ENCODE data around the gene IGSF22.
"Not testable (repeated sequence)": the region's sequence is repeated elsewhere in the genome, so short reads cannot be mapped to it uniquely, and the experiment has no call there.

Gene IGSF22

DNA sequence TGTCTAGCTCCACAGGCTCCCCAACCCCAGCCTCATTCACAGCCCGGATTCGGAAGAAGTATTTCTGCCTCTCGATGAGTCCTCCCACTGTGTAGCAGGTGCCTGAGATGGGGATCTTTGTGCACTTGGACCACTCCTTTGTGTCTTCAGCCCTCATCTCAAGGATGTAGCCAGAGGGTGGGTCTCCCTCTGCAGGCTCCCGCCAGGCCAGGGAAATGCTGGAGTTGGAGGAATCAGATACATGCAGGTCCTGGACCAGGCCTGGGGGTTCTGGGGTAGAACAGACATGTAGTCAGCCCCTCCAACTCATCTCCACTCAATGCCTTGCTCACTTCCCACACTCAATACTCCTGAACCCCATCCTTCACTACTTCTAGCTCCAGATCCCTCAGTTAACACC is 16.6 kb downstream of the IGSF22 start:
- no peak for DNase-seq

DNA sequence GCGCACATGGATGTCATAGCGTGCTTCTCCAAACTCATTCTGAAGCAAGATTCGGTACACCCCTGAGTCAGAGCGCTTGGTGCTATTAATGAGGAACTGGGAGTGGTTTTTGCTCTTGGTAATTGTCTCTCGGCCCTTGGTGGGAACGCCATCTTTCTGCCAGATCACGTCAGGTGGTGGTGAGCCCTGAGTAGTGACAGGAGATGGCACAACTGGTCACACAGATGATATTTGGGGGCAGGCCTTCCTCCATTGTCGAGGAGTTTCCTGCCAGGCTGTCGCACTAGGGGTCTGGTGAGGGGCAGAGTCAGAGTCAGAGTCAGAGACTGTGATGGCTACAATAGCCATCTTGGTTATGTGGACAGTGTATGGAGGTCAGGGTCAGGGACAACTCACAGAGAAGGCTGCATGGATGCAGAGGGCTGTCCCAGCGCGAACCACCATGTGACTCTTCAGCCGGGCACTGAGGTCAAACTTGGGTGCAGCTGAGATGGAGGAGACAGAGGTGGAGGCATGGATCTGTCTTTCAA is 18.1 kb downstream of the IGSF22 start:
- DNase-seq, result no peak

DNA sequence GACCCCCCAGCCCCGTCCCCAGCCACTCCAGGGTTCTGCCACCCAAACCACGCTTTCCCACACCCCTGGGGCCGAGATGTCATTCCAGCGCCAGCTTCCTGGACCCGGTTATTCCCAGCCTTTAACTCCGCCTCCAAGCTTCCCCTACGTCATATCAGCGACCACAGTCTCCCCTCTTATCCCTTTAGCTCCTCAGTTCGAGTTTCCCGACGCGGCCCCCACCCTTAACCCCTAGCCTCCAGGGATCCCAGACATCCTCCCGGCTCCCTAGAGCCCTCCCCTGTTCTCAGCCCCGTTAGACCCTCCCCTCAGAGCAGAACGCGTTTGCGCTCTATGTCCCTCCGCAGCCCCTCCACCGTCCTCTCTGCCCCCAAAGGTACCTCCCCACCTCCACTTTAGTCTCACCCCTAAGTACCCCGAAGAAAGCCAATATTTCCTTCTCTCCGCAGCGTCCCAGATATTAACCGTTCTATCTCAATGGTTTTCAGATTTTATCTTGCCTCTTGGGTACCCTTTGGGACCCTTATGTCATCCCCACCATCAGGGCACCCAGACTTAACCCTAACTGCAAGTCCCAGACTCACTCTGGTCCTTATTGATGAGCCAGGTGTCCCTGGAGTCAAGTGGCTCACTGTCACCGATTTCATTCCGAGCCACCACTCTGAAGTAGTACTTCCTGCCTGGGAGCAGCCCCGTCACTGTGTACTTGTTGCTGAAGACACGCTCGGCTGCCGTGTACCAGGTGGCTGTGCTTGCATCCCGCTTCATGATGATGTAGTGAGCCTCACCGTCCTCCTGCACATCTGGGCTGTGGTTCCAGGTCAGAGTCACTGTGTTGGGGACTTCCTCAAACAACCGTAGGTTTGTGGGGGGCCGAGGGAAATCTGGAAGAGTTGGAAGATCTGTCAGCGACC is 19.4 kb downstream of the IGSF22 start:
- peak; percentile 79 for DNase-seq

DNA sequence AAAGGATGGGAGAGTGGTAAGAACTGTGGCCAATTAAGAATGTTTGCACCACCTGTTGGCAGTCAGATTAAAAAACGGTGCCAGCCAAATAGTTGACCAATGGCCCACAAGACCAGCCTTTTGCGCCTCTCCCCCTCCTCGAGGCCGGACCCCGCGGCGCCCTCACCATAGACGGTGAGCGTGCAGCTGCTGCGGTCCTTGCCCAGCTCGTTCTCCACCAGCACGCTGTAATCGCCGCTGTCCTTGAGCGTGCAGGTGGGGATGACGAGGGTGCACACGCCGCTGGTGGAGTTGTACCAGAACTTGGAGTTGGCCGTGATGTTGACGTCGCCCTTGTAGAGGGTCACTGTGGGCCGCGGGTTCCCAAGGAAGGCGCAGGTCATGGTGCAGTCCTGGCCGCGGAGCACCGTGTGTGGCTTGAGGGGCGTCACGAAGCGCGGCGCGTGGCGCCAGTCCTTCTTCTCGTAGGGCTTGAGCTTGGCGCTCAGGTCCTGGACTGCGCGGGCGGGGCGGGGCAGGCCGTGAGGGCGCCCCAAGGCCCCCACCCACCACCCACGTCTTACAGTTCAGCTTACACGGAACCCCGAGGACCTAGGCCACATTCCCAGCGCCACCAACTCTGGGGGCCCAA is 20.2 kb downstream of the IGSF22 start:
- peak; percentile 64 for DNase-seq

DNA sequence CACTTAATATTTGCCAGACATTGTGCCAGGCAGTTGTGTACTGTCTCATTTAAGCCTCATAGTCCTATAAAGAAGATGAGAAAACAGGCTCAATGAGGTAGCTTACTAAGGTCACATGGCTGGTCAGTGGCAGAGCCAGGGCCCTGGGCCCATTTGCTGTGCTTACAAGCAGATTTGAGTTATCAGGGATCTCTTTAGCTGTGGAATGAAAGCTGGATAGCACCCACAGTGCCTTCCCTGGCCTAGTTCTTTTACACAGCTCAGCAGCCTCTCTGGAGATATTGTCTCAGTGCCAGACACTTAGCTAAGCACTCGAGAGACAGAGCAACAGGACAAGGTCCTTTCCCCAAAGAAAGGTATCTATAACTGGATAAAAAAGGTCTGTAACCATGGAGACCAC is 21.3 kb downstream of the IGSF22 start:
- no peak for DNase-seq

DNA sequence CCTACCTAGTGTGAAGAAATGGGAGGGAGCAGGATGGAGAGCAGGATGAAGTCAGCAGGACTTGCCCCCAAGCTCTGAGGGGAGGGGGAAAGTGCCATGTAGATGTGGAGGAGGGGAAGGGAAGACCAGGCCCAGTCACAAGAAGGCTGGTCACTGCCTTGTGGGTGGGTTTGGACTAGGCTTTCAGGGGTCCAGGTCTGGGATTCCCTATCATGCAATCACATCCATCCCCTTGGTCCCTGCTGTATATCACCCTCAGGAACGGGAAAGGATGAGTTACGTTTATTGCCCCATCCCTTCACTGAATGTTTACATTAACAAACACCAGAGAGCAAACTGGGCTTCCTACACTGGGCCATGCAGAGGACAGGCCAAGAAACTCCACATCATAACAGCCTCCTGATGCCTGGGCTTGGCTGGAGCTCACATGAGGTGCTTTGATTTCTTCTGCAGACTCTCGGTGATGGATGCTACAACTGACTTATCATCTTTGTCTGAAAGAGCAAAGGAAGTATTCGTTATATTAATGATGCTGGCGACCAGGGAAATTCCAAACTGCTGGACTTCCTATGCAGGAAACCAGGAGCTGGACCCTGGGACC is 21.8 kb downstream of the IGSF22 start:
- no peak for DNase-seq

DNA sequence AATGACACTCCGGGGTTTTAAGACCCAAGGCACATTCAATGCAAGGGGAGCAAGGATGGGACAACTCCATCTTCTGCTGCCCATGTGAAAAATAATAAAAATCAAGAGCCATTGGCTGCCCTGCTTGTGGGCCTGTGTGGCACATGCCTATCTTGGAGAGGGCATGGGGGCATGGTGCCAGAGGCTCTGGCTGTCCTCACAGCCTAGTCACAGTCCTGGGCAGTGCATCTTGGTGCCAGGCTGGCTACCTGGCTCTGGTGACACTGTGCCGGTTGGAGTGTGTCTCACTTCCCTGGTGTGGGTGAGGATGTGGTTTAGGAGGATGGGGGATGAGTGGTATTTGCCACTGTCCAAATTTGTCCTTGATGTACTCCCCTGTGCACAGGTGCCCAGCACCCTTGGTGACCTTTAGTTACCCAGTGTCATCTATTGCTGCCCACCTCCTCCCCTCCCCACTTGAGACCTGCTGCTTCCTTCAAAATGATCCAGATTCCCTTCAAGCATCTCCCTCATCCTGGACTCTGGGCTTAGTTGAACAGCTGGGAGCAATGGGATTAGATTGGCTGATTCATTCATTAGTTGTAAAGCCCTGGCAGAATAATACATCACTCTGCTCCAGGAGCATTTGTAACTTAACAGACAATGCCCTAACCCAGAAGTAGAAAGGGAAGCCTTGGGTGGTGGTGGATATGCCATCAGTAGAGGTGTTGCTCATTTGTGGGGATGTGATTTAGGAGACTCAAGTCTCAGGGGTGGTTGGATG is 22.8 kb downstream of the IGSF22 start:
- DNase-seq, result no peak

DNA sequence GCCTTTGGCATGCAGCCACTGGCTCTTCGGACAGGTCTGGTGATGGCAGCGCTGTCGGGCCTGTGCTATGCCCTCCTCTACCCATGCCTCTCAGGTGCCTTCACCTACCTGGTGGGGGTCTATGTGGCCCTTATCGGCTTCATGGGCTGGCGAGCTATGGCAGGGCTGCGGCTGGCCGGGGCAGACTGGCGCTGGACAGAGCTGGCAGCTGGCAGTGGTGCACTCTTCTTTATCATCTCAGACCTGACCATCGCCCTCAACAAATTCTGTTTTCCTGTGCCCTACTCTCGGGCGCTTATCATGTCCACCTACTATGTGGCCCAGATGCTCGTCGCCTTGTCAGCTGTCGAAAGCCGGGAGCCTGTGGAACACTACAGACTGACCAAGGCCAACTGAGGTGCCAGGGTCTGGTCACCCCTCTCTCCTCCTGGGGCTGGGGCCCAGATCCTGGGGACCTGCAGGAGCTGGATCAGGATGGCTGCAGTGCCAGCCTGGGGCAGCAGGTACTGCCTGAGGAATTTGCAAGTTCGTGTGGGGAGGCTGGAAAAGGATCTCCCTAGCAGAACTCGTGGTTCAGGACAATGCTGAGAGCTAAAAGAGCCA is 24.3 kb downstream of the IGSF22 start:
- DNase-seq, result no peak

DNA sequence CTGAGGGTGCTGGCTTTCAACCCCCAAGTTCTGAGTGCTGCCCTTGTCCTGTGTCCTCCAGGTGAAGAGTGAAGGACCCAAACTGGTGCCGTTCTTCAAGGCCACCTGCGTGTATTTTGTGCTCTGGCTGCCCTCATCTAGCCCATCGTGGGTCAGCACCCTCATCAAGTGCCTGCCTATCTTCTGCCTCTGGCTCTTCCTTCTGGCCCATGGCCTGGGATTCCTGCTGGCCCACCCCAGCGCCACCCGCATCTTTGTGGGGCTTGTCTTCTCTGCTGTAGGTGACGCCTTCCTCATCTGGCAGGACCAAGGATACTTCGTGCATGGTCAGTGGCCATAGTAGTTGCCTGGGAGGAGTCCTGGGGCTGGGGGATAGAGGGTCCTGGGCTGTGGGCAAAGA is 25.1 kb downstream of the IGSF22 start:
- no peak for DNase-seq

DNA sequence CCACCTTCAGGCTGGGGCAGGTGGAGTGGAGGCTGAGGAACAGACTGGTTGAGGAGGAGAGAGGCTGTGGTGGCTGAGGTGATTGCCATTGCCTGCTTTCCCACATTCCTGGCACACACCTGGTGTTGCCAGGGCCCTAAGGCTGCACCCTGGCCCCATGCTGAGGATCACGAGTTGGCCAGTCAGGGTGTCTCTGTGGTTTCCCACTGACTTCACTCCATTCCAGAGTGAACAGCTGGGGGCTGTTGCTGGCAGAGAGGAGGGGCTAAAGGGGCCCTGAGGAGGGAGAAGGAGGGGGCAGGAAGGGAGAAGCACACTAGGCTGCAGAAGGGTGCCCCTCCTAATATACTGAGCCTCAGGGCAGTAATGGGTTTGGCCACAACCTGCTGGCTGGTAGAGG is 25.6 kb downstream of the IGSF22 start:
- no peak for DNase-seq

DNA sequence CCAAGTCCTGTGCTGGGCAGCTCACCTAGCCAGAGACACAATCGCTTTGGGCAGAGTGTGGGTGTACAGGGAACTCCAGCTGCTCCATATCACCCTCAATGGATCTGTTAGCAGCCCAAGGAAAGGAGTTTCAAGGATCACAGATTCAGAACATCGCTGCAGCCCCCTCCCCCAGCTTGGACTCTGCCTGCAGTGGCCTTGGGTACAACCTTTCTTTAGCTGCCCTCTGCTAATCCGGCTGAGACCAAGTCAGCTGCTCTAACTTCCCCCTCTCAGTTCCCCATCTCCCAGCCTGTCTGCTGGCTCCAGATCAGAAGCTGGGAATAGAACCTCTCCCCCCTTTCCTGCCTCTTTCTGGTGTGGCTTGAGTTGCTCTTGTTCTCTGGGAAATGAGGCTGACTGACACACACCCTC is 26.1 kb downstream of the IGSF22 start:
- DNase-seq, result no peak

DNA sequence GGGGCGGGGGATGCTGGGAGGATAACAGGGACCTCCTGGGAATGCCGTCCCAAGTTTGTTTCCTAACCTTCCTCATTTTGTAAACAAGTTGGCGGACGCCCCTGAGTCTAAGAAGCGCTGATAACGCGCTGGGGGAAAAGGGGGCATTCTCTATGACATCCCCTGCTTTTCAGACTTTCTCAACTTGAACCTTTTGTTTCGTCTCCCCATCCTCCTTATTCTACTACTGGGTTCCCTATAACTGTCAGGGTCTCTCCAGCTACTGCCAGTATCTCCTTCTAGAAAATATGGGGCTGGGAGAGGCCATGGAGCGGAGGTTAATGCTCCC is 26.8 kb downstream of the IGSF22 start:
- DNase-seq, result no peak

DNA sequence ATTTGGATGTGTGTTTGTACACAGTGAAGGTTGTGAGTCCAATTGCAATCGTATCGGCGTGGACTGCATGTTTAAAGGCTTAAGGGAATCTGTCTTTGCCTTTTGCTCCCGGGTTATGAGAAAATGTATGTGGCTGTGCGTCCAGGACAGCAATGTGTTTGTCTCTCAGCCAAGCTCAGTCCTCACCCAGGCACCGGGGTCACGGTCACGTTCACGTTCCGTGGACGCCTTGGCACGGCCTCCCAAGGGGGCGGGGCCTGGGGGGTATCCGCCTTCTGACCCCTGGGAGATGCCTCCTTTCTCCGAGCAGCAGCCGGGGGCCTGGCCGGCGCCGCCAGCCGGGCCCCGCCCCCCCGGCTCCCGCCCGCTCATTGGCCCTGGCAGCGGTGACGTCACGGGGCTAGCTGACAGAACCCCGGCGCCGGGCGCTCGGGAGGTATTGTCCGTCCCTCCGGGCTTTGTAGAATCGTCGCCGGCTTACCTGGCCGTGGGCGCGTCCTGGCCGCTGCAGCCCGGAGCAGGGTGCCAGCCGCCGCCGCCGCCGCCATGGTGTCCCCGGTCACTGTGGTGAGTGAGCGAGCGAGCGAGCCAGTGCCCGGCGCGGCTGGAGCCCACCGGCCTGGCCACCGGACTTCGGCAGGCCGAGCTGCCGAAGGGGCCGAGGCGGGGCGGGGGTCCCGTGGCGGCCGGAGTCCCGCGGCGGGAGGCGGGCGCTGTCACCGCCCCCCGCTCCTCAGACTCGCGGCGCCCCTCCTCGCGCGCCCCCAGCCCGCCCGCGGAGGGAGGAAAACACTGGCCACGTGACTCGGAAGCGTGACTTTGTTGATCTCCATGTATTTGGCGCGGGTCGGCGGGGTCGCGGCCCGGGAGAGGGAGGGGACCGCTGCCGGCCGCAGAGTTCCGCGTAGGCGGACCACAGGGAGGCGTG is 27.4 kb downstream of the IGSF22 start, which contains the start of gene TMEM86A:
TSS of gene TMEM86A (plus strand) at position 439 of the 928 bp plus-strand sequence. CDS start at position 547, 108 bp downstream.
- DNase-seq, result peak; percentile 93

DNA sequence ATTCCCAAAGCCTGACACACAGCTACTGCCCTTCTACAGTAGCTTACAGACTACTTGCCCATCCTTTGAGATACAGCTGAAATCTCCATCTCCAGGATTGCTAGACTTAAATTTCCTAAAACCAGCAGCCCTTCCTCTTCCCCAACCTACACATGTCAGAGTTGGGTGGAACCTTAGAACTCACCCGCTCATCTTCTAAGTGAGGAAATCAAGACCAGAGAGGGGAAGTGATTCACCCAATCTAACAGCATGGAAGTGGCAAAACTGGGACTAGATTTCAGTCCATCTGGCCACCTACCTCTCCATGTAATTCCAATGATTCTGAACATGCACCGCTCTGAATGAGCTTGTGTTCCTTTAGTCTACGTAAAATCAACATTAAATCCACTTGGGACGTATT is 28.4 kb downstream of the IGSF22 start:
- no peak for DNase-seq

DNA sequence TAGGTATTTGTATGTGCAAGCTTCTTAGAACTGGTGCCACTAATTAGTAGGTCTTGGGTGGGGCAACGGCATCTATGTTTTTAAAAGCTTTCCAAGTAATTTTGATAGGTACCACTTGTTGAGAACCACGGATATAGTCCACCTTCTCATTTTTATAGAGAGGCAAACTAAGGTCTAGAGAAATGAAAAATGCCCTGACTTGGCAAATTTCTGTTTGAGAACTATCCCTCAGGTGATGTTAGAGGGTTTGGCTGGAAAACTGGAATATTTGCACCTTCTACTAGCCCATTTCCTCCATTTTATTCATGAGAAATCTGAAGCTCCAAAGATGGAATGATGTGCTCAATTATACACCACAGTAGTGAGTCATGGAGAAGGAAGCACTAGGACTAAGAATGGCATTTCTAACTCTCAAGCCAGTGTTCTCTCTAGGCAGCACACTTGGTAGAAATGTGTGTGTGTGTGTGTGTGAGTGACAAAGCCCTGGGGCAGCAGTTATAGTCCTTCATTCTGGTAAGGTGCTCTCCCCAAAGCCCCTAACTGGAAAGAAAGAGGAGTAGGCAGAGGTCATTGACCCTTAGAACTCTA is 29.3 kb downstream of the IGSF22 start:
- no peak for DNase-seq

DNA sequence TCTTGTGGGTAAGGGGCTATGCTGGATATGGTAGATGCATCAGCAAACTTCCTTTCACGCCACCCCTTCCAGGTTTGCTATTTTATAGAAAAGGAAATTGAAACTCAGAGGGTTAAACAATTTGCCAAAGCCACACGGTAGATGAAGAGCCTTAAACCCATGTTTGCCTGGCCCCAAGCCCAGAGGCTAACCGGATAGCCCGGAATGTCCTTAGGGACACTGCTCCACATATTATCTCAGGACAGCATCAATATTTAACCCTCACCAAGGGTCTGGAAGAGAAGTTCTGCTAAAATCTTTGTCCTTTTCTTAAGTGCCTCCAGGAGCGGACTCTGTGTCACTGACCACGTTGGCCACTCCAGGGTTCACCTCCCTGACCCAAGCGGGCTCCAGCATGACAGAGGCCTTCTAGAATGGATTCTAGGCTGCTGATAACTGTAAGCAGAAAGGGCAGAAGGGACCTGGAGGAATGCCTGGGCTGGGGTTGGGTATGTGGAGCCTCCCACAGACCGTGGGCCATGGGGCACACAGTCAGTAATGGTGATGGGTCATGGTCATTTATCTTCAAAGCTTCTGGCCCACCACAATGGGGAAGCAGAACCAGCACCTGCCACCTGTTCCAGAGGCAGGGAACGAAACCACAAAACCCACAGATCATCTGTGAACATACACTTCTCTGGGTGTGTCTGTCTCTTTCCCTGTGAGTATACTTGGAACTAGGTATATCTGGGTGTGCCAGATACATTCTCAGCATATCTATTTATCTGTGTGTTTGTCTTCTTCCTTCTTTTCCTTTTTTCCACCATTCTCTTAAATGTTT is 32.8 kb downstream of the IGSF22 start:
- no peak for DNase-seq

DNA sequence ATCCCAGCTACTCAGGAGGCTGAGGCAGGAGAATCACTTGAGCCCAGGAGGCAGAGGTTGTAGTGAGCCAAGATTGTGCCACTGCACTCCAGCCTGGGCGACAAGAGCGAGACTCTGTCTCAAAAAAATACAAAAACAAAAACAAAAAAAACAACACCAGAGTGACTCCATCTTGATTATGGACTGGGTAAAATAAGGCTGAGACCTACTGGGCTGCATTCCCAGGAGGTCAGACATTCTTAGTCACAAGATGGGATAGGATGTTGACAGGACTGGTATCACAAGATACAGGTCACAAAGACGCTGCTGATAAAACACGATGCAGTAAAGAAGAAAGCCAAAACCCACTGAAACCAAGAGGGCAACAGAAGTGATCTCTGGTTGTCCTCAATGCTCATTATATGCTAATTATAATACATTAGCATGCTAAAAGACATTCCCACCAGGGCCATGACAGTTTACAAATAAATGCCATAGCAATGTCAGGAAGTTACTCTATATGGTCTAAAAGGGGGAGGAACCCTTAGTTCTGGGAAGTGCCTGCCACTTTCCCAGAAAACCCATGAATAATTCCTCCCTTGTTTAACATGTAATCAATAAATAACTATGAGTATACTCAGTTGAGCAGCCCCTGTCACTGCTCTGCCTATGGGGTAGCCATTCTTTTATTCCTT is 34.4 kb downstream of the IGSF22 start:
- not testable (repeated sequence) for DNase-seq

DNA sequence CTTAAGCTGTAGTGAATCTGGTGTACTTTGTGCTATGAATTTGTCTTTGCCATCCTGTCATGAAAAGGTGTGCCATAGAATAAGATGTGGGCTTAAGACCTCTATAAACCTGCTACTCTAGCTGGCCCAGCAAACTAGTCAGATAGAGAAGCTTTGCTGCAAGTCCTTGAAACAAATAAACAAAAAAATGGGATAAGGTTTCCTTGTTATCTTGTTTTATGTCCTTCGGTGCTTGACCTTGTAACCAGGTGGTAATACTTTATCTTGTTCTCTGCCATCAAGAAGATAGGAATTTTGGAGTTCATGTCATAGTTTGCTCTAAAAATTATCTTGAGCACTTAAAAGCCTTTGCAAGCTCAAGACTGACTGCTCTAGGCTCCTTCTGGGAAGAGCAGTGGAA is 41.7 kb downstream of the IGSF22 start:
- DNase-seq, result no peak

DNA sequence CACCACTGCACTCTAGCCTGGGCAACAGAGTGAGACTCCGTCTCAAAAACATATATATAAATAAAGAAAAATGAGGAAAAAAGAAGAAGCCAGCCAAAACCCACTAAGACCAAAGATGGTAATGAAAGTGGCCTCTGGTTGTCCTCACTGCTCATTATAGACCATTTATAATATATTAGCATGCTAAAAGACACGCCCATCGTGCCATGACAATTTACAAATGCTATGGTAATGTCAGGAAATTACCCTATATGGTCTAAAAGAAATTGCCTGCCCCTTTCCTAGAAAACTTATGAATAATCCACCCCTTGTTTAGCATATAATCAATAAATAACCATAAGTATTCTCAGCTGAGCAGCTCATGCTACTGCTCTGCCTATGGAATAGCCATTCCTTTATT is 43.5 kb downstream of the IGSF22 start:
- no peak for DNase-seq

Measured in right forelimb (tissue), 1 donor.